Activated T-helper 17 cell treated with anti-CD3 and anti-CD28 coated beads, Interleukin-2, amount 50 U/mL, for 72 hours (primary cell): ENCODE measurements around the gene BUB3. TPM values are rescaled to one million over a fixed set of nuclear protein-coding genes. Genes with fewer than 3 reads are reported as not detected.

Experiments used
- ATAC-seq: fragments of 150-1000 bp; cut with Tn5 transposase; replicated peaks from 2 replicates; pipeline ENCODE4 v1.10.0; 2021; ENCODE audit warnings: mild to moderate bottlenecking, moderate library complexity
- H3K27ac Mint-ChIP-seq: one replicate; pipeline ENCODE4 v1.8.0; 2022; ENCODE audit warnings: mixed read lengths
- H3K27me3 Mint-ChIP-seq: one replicate; pipeline ENCODE4 v1.8.0; 2022; ENCODE audit warnings: mixed read lengths
- H3K36me3 Mint-ChIP-seq: one replicate; pipeline ENCODE4 v1.8.0; 2022; ENCODE audit warnings: low read depth, mild to moderate bottlenecking, mixed read lengths
- H3K4me1 Mint-ChIP-seq: one replicate; pipeline ENCODE4 v1.8.0; 2022; ENCODE audit warnings: mixed read lengths
- H3K4me3 Mint-ChIP-seq: one replicate; pipeline ENCODE4 v1.8.0; 2022; ENCODE audit warnings: mild to moderate bottlenecking, mixed read lengths
- H3K9me3 Mint-ChIP-seq: one replicate; pipeline ENCODE4 v1.8.0; 2022; ENCODE audit warnings: mixed read lengths
- total RNA-seq, 2 donors: library from RNA; stranded (reverse); gene quantifications; one replicate each; pipeline ENCODE4 v1.2.3, GENCODE V29; 2022

The BUB3 gene
- total RNA-seq, 2 donors from 2014 or later = 311 to 324 TPM

DNA sequence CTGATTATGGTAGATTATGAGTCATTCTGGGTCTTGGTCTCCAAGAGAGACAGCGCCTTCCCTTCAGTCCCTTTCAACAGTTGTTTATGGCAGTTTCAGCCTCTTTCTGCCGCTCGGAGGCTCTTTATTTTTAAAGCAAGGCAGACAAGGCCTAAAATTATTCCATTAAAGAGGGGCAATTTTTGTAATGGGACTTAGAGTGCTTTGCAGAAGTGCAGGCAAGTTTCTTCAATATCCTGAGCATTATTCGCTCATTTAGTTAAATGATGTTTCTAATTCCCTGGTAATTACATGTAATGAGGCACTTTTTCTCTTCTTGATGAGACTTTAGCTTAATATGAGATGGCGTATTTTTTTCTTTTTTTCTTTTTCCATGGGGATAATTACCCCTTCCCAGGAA, 33.6 kb downstream of the BUB3 start:
- H3K4me1 Mint-ChIP-seq = peaks cover 6% of the 10 kb centered on the region
- peaks cover 95% of the 10 kb centered on the region for H3K36me3 Mint-ChIP-seq
- peaks cover 11% of the 10 kb centered on the region for H3K9me3 Mint-ChIP-seq
- H3K4me3 Mint-ChIP-seq = no peak overlapping the region
- no peak for ATAC-seq
- H3K27ac Mint-ChIP-seq = no peak overlapping the region
- no peaks in the 10 kb centered on the region for H3K27me3 Mint-ChIP-seq

DNA sequence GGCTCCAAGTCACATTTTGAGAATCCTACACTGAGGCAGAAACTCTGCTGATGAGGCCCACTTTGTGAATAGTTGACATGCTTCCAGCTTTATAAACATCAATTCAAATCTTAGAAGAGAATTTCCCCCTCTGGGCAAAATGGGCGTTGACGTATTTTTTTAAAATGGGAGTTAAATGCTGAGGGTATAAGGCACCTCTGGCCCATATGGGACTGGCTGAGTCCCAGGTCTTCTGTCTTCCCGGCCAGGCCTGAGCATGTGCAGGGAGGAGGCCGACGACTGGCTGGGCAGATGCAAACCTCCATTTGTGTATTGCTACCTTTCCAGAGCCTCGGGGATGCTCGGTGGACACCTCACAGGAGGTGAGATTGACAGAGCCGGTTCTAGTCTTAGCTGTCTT, 37.7 kb downstream of the BUB3 start:
- H3K27me3 Mint-ChIP-seq = no peaks in the 10 kb centered on the region
- peaks cover 54% of the 10 kb centered on the region for H3K36me3 Mint-ChIP-seq
- peaks cover under 1% of the 10 kb centered on the region for H3K4me1 Mint-ChIP-seq
- no peak overlapping the region for H3K4me3 Mint-ChIP-seq
- no peaks in the 10 kb centered on the region for H3K9me3 Mint-ChIP-seq
- ATAC-seq = no peak
- H3K27ac Mint-ChIP-seq = no peak overlapping the region

DNA sequence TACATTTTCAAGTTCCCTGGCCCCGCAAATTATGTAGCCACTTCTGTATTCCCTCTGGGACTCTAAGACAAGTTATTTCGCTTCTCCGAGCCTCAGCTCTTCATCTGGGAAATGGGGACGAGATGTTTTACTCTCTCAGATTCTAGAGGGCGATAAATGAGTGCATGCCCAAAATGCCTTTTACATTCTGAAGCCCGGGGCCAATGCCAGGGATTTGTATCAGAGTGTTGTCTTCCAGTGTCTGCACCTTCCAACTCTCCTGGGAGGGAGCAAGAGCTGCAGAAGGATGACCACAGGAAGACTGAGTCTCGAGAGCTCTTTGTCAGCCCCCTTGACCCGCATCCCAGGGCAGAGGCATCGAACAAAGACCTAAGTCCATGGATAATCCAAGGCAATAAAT, 39.9 kb downstream of the BUB3 start:
- no peak overlapping the region for H3K4me3 Mint-ChIP-seq
- H3K27me3 Mint-ChIP-seq = no peaks in the 10 kb centered on the region
- no peak overlapping the region for H3K27ac Mint-ChIP-seq
- H3K9me3 Mint-ChIP-seq = peaks cover 4% of the 10 kb centered on the region
- ATAC-seq = no peak
- peaks cover 5% of the 10 kb centered on the region for H3K4me1 Mint-ChIP-seq
- H3K36me3 Mint-ChIP-seq = peaks cover 38% of the 10 kb centered on the region

DNA sequence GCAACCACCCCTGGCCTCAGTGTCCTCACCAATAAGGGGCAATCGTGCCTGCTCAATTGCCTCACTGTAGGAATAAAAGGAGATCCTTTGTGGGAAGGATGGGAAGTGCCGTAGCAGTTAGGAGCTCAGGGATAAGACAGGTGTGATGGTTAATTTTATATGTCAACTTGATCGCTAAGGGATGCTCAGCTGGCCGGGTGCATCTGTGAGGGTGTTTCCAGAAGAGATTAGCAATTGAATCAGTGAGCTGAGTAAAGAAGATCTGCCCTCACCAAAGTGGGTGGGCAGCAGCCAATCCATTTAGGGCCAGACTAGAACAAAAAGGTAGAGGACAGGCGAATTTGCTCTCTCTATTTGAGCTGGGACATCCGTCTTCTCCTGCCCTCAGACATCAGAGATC, 46.3 kb downstream of the BUB3 start:
- Mint-ChIP-seq H3K9me3 (peaks cover 5% of the 10 kb centered on the region), H3K27ac (no peak overlapping the region), H3K4me1 (peaks cover 25% of the 10 kb centered on the region), H3K36me3 (peaks cover 24% of the 10 kb centered on the region), H3K27me3 (no peaks in the 10 kb centered on the region), H3K4me3 (no peak overlapping the region)
- no peak for ATAC-seq

DNA sequence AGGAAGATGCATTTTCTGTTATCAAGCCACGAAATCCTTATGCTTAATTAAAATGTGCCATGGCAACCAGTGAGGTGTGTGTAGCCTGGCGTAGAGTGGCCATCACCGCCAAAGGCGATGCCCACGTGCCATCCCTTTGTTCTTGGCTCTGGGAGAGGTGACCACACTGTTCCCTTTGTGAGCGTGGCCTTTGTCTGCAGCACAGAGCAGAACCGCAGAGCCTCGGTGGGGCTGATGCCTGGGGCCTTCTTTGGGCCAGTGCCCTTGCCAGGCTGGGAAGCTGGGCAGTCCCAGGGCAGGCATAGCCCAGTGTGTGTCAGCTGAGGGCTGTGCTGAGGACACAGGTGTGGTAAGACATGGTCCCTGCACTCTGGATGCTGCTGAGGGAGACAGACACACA, 48.3 kb downstream of the BUB3 start:
- H3K27me3 Mint-ChIP-seq = no peaks in the 10 kb centered on the region
- ATAC-seq = no peak
- peaks cover 29% of the 10 kb centered on the region for H3K4me1 Mint-ChIP-seq
- H3K4me3 Mint-ChIP-seq = no peak overlapping the region
- no peak overlapping the region for H3K27ac Mint-ChIP-seq
- peaks cover 35% of the 10 kb centered on the region for H3K36me3 Mint-ChIP-seq
- peaks cover 9% of the 10 kb centered on the region for H3K9me3 Mint-ChIP-seq

DNA sequence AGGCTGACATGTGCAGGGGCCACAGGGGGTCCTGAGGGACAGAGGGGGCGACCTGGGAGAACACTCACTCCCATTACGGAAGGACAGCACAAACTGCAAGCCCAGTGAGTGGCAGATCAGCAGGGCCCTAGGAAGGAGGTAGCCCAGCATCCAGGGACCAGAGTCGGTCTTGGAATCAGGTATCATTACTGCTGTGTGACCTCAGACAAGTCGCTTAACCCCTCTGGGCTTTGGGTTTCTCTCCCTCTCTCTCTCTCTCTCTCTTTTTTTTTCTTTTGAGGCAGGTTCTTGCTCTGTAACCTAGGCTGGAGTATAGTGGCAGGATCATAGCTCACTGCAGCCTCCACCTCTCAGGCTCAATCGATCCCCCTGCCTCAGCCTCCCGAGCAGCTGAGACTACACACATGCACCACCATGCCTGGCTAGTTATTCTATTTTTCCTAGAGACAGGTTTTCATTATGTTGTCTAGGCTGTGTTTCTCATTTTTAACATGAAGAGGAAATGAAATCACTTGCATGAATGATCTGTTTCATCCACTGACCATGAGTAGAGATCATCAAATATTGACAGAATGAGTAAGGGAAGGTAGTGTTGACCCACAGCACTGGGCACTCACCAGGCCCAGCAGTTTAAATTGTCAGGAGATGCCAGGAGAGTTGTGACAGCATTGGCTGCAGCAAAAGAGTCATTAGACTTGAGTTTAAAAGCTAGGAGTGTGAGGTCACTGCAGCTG, 49.4 kb downstream of the BUB3 start:
- Mint-ChIP-seq H3K36me3 (peaks cover 41% of the 10 kb centered on the region), H3K4me1 (peaks cover 26% of the 10 kb centered on the region), H3K9me3 (peaks cover 9% of the 10 kb centered on the region), H3K4me3 (no peak overlapping the region), H3K27me3 (no peaks in the 10 kb centered on the region), H3K27ac (no peak overlapping the region)
- ATAC-seq = no peak

DNA sequence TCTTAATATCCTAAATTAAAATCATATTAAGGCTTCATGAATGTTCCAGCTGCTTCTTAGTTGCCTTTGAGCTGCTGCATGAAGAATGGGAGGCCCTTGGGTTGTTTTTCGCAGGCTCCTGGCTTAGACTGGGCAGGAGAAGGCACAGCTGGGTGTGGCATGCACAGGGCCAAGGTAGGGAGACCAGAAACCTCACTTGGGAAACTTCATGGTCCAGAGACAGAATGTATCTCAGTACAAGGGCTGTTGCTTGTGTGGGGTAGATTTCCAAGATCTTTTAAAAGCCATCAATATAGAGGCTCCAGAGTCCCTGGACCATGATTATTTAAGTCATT, 49.9 kb downstream of the BUB3 start:
- peaks cover 9% of the 10 kb centered on the region for H3K9me3 Mint-ChIP-seq
- H3K27ac Mint-ChIP-seq = no peak overlapping the region
- peaks cover 42% of the 10 kb centered on the region for H3K36me3 Mint-ChIP-seq
- H3K4me3 Mint-ChIP-seq = no peak overlapping the region
- ATAC-seq = no peak
- H3K4me1 Mint-ChIP-seq = peaks cover 23% of the 10 kb centered on the region
- no peaks in the 10 kb centered on the region for H3K27me3 Mint-ChIP-seq

DNA sequence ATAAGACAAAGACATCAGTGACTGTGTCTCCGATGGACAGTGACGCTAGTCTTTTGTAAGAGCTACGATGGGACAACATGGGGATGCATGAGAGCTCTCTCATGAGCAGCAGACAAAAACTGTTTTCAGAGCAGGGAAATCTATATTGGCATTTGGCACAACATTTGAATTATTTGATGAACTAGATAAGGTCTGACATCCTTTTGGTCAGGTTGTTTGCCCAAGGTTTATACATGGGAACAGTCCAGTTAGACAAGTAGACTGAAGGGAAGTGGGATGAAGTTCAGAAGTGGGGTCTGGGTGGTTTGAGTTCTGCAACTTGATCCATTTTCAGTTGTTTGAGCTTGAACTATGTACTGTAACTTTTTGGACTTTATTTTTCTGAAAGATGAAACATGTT, 50.8 kb downstream of the BUB3 start:
- Mint-ChIP-seq H3K4me3 (no peak overlapping the region), H3K9me3 (peaks cover 9% of the 10 kb centered on the region), H3K27me3 (no peaks in the 10 kb centered on the region), H3K4me1 (peaks cover 19% of the 10 kb centered on the region), H3K27ac (no peak overlapping the region), H3K36me3 (peaks cover 51% of the 10 kb centered on the region)
- no peak for ATAC-seq

DNA sequence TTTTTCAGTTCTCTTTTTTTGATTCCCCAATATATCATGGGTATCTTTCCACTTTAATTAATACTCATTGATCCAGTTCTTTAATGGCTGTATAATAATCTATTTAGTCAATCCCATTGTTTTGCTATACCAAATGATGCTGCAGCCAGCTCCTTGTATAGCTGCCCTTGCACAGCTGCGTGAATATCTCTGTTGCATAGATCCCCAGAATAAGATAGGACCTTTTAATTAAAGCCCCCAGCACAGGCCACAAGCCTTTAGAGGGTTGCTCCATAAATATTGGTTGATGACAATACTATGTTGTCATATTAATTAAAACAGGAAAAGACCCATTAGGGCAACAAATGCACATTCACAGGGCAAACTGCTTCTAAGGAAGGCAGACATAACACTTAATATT, 57.9 kb downstream of the BUB3 start:
- Mint-ChIP-seq H3K4me1 (no peaks in the 10 kb centered on the region), H3K27ac (no peak overlapping the region), H3K9me3 (peaks cover 12% of the 10 kb centered on the region), H3K4me3 (no peak overlapping the region), H3K36me3 (peaks cover 37% of the 10 kb centered on the region), H3K27me3 (no peaks in the 10 kb centered on the region)
- no peak for ATAC-seq

DNA sequence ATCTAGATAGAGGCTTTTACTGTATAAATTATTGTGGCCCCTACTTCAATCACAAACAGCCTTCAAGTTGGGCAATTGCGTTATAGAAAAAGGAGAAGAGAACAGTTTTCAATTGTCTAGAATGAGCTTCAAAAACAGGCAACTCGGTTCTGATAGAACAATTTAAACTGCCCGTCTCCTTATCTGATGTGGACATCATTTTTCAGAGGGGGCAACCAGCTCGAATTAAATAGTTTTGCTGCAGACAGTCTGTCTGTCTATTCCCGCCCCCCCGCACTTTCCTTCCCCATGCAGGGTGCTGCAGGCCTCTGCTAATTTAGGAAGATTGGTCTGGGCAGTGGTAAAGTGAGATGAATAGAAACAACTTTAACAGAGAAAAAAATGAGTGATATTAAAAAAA, 58.4 kb downstream of the BUB3 start:
- H3K4me1 Mint-ChIP-seq = no peaks in the 10 kb centered on the region
- no peak overlapping the region for H3K4me3 Mint-ChIP-seq
- ATAC-seq = no peak
- no peaks in the 10 kb centered on the region for H3K27me3 Mint-ChIP-seq
- H3K27ac Mint-ChIP-seq = no peak overlapping the region
- H3K36me3 Mint-ChIP-seq = peaks cover 37% of the 10 kb centered on the region
- H3K9me3 Mint-ChIP-seq = peaks cover 12% of the 10 kb centered on the region

DNA sequence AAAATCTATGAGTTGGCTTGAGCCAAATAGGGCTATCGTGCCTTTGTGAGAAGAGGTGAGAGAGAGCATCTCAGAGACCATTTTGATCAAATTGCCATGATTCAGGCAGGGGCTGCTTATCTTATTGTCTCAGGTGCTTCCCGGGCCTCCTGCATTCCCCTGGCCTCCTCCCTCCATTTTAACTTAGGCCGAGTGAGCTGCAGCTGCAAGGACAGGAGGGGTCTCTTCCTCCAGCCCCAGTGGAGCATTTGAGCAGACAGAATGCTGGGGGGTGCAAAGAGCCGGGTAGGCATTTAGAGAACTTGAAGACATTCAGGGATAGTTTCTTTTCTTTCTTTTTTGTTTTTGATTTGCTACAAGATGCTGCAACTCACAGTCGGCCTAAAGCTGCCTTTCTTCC, 59.0 kb downstream of the BUB3 start:
- no peak overlapping the region for H3K27ac Mint-ChIP-seq
- H3K4me3 Mint-ChIP-seq = no peak overlapping the region

More for the DNA sequence above, 59.0 kb downstream of the BUB3 start:
- H3K9me3 Mint-ChIP-seq = peaks cover 8% of the 10 kb centered on the region
- ATAC-seq = no peak
- peaks cover under 1% of the 10 kb centered on the region for H3K4me1 Mint-ChIP-seq
- no peaks in the 10 kb centered on the region for H3K27me3 Mint-ChIP-seq
- H3K36me3 Mint-ChIP-seq = peaks cover 36% of the 10 kb centered on the region

Other genes starting within 250 kb of the BUB3 start
- not detected for gene FAM24A, start 243.8 kb upstream of the BUB3 start, total RNA-seq
- 10 to 100 TPM; 12.2 to 13.3 TPM for gene C10orf88, start 200.2 kb upstream of the BUB3 start, total RNA-seq
- 1 to 10 TPM; 2.8 to 5.0 TPM for gene PSTK, start 174.0 kb upstream of the BUB3 start, total RNA-seq
- 10 to 100 TPM; 15.0 to 18.4 TPM for gene IKZF5, start 145.6 kb upstream of the BUB3 start, total RNA-seq
- gene ACADSB, start 145.4 kb upstream of the BUB3 start, total RNA-seq = 10 to 100 TPM; 25.1 to 30.6 TPM
- gene HMX3, start 18.4 kb upstream of the BUB3 start, total RNA-seq = under 1 TPM in 1 of 2 donors, not detected in 1; 0.21 TPM
- under 1 TPM in 1 of 2 donors, not detected in 1; 0.19 TPM for gene HMX2, start 6.3 kb upstream of the BUB3 start, total RNA-seq